Glomerular visceral epithelial cell (primary cell): ENCODE measurements around the gene ATP5PF.
A peak's percentile ranks its signal among the peaks of the same experiment; 100 is the strongest.
"Not testable (repeated sequence)": the region's sequence is repeated elsewhere in the genome, so short reads cannot be mapped to it uniquely, and the experiment has no call there.

Experiments
- DNase-seq: peaks from one replicate; pipeline ENCODE4 v3.0.0-alpha.2; 2016; ENCODE audit errors: extremely low spot score

ATP5PF gene

GRCh38 chr21:25734904-25735645 is at the start of gene ATP5PF, which contains the start of gene GABPA:
Gene ATP5PF, minus strand, starts transcription at chr21:25734904. Its CDS starts 5,110 bp downstream, at chr21:25729794.
Gene GABPA, plus strand, starts transcription at chr21:25734972. Its CDS starts 6,627 bp downstream, at chr21:25741599.
- peak; percentile 99 for DNase-seq

- not testable (repeated sequence) for DNase-seq
Measured at GRCh38 chr21:25778126-25778875, 43.6 kb upstream of the ATP5PF start.

- no peak for DNase-seq
Measured at GRCh38 chr21:25776440-25776839, 41.7 kb upstream of the ATP5PF start.

- no peak for DNase-seq
Measured at GRCh38 chr21:25772686-25773085, 38.0 kb upstream of the ATP5PF start.

GRCh38 chr21:25767921-25768320 is 33.2 kb upstream of the ATP5PF start:
- DNase-seq = no peak

- no peak for DNase-seq
Measured at GRCh38 chr21:25764065-25764464, 29.4 kb upstream of the ATP5PF start.

- DNase-seq = no peak
Measured at GRCh38 chr21:25760677-25761076, 26.0 kb upstream of the ATP5PF start.

GRCh38 chr21:25760061-25760460 is 25.4 kb upstream of the ATP5PF start:
- DNase-seq = no peak

- no peak for DNase-seq
Measured at GRCh38 chr21:25759573-25759972, 24.9 kb upstream of the ATP5PF start.

GRCh38 chr21:25757531-25757930 is 22.8 kb upstream of the ATP5PF start:
- DNase-seq = no peak

- no peak for DNase-seq
Measured at GRCh38 chr21:25756190-25756932, 21.7 kb upstream of the ATP5PF start.

- DNase-seq = no peak
Measured at GRCh38 chr21:25752416-25752815, 17.7 kb upstream of the ATP5PF start.

- no peak for DNase-seq
Measured at GRCh38 chr21:25750085-25750484, 15.4 kb upstream of the ATP5PF start.

- DNase-seq = no peak
Measured at GRCh38 chr21:25744854-25745253, 10.2 kb upstream of the ATP5PF start.

- no peak for DNase-seq
Measured at GRCh38 chr21:25742900-25743299, 8.2 kb upstream of the ATP5PF start.

- no peak for DNase-seq
Measured at GRCh38 chr21:25737421-25737820, 2.7 kb upstream of the ATP5PF start.

- DNase-seq = peak; percentile 84
Measured at GRCh38 chr21:25735646-25736597, 1.2 kb upstream of the ATP5PF start.

GRCh38 chr21:25734654-25734903 is 125 bp downstream of the ATP5PF start:
- DNase-seq = no peak

GRCh38 chr21:25733859-25734653 is 648 bp downstream of the ATP5PF start:
- peak; percentile 28 for DNase-seq

GRCh38 chr21:25732091-25732760 is 2.5 kb downstream of the ATP5PF start:
- no peak for DNase-seq
